Dermis microvascular lymphatic vessel endothelial cell (primary cell): Measurements from ENCODE around the gene PPARD. TPM values are rescaled to one million over a fixed set of nuclear protein-coding genes. Genes with fewer than 3 reads are reported as not detected.
A peak's percentile ranks its signal among the peaks of the same experiment; 100 is the strongest.
"Not testable (repeated sequence)": the region's sequence is repeated elsewhere in the genome, so short reads cannot be mapped to it uniquely, and the experiment has no call there.

Experiments
- DNase-seq, 2 donors: peaks; one replicate each; pipeline versions ENCODE4 v3.0.0 to v3.0.0-alpha.2; 2010; ENCODE audit warnings: low read depth in 2 of 2
- total RNA-seq: library from RNA; depleted of rRNA; stranded (reverse); fragments of >200 nt; gene quantifications from 2 replicates; pipeline ENCODE4 v1.2.1, GENCODE V29; 2014

Gene PPARD
- total RNA-seq = 4.0 and 8.9 TPM in 2 replicates

DNA sequence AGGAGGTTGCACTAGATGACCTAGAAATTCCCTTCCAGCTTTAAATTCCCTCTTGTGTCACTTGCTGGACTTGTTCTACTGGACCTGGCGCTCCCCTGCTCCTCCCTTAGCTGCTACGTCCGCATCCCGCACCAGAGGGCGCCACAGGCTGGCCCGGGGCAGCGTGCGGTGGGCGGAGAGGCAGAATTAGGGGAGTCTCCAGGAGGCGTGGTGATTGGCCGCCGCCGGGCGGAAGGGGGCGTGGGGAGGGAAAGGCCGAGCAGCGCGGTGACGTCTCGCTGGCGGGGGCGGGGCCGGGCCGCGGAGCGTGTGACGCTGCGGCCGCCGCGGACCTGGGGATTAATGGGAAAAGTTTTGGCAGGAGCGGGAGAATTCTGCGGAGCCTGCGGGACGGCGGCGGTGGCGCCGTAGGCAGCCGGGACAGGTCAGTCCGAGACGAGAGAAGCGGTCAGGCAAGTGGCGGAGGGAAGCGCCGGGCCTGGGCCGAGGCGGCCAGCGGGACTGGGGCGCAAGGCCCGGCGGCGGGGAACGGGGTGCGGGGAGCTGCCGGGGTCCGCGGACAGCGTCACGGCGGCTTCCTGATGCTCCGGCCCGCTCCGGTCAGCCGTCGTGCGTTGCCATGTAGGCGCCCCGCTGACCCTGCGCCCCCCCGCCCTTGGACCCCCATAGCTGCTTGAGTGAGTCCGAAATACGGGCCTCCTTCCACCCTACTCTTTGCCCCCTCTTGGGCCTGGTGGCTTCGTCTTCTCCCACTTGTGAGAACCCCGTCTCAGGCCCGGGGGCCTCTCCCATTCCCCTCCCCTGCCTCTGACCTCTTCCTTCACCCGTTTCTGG, at the start of gene PPARD:
Gene PPARD, plus strand, starts transcription at position 301 of the 834 bp plus-strand sequence. CDS start 68,530 bp downstream, outside the sequence.
- DNase-seq = peak; percentile 86 to 95

DNA sequence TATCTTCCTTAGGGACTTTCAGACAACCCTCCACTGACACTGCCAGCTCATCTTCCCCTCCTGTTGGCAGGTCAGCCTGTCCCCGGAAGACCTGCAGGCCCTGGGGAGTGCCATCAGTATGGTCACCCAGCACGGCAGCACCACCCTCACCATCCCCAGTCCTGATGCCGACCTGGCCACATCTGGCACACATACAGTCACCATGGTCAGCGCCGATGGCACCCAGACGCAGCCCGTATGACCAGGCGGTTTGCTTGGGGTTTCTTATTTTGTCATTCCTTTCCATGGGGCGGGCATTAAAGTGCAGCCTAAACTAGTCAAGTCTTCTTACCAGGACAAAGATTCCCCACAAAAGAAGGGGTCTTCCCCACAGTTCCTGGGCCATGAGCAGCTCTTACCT, 48.7 kb upstream of the PPARD start:
- no peak for DNase-seq

DNA sequence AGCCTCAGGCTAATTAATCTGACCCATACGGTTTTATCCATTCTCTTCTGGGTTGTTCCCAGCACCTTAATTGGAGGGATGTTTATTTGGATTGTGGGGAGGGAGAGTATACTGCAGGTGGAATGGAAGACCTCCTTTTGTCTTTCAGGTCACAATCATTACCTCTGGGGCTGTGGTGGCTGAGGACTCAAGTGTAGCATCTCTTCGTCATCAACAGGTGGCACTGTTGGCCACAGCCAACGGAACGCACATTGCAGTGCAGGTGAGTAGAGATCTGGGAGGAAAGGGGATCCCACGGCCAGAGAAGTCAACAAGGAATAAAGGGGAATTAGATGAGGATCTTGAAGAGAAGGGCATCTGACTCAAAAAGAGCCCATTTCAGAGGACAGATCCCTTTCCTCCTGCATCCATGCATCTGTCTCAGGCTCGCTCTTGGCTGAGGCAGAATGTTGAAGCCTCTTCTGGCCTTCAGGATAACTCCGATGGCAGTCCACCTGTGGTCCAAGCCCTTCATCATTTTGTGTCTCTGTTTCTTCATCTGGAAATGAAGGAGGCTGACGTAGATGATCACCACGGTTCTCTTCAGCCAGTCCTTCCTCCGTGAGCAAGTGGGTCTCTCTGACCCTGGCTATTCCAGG, 47.9 kb upstream of the PPARD start:
- peak; percentile 25 to 55 for DNase-seq

GRCh38 chr6:35295036-35295435, 47.3 kb upstream of the PPARD start:
- no peak for DNase-seq

DNA sequence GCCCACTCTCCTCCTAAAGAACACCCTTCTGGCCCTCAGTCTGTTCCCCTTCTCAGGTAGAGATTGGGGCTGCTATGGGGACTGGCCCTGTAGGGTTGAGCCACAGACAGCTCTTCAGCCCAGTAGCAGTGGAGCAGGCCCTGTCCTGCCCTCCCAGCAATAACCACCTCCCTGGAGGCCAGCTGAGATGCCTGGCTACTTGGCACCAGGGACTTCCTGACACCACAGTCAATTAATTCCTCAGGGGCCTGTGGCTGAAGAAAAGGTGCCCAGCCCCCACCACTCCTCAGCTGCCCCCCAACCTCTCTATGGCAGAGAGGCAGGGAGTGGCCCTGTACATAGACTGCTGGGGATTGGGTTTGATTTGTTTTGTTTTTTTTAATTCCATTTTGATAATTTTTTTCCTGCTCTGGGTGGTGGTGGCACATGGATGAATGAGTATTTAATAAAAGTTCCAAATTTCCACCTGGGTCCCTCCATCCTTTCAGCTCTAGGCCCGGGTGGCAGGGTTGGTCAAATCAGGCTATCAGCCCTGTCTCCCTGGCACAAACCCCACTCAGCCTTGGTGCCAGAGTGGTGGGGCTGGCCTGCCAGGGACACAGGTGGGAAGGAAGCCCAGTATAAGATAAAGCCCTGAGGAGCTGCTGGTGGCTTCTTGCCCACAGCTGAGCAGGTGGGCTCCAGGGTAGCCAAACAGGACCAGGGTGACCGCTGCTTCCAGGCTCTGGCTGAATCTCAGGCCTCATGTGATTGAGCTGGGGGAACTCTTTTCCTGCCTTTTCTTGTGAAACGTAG, 46.6 kb upstream of the PPARD start:
- no peak for DNase-seq

GRCh38 chr6:35296931-35297600, 45.3 kb upstream of the PPARD start:
- DNase-seq = no peak

DNA sequence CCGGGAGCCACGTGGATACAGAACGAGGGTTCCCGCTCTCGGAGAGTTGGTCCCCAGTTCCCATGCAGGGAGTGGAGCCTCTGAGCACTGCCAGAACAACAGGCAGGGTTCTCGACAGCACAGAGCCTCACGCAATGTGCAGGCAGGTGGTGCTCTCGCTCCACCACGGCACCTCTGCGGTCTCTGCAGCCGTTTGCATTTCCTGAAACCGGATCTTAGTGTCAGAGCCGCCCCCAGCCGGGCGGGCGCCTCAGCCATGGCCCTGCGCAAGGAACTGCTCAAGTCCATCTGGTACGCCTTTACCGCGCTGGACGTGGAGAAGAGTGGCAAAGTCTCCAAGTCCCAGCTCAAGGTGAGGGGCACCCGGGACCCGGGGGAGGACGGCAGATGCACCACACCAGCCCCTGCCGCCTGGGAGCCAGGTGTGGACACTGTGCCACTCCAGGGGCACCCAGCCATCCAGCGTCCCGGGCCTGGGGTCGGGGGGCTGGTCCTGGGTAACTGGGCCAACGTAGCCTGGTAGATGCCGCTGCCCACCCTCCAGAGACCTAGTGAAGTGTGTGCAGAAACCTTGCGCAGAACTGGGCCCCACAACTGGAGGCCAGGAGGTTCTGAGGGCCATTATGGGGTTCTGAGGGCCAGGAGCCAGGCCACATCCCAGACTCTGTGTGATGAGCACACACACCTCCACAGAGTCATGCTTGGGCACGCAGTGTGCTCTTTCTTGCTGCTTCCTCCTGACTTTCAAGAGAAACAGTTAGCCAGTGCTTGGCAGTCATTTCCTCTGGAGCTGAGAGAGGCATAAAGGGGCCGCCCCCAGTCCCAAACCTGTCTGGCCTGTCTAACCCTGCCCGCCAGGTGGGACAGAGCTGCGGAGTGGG, 44.5 kb upstream of the PPARD start, which contains the start of gene DEF6:
Gene DEF6, plus strand, starts transcription at position 218 of the 881 bp plus-strand sequence. Its CDS starts 39 bp downstream, at position 257.
- peak; percentile 60 to 88 for DNase-seq

DNA sequence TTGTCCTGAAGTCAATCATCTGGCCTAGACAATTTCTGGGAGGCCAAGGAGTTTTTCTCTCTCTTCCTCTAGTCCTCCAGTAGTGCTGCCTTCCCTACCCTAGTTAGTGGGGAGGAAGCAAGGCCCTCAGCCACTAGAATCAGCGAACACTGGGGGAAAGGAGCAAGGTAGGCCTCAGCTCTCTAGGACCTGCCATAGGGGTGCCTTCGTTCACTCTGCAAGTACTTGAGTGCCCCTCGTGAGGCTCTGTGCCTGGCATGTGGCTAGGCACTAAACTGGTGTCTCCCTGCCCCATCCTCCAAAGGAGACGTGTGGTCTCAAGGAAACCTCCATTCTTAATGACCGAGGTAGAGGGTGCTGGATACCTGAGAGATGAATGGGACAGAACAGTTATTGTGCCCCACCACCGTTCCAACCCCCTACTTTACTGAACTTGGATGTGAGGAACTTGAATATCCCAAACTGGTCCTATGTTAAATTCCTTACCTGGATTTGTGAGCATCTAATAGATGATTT, 43.7 kb upstream of the PPARD start:
- no peak for DNase-seq

GRCh38 chr6:35299674-35300073, 42.7 kb upstream of the PPARD start:
- DNase-seq = no peak

- DNase-seq = no peak
Observed at GRCh38 chr6:35300848-35301247, 41.5 kb upstream of the PPARD start.

GRCh38 chr6:35302604-35303241, 39.6 kb upstream of the PPARD start:
- DNase-seq = peak in 1 of 2 donors; percentile 14

- DNase-seq = no peak
Observed at GRCh38 chr6:35304299-35304698, 38.1 kb upstream of the PPARD start.

GRCh38 chr6:35305117-35305516, 37.2 kb upstream of the PPARD start:
- DNase-seq = no peak

GRCh38 chr6:35307138-35307537, 35.2 kb upstream of the PPARD start:
- not testable (repeated sequence) for DNase-seq

- not testable (repeated sequence) for DNase-seq
Observed at GRCh38 chr6:35308543-35308942, 33.8 kb upstream of the PPARD start.

- no peak for DNase-seq
Observed at GRCh38 chr6:35309611-35310264, 32.6 kb upstream of the PPARD start.

GRCh38 chr6:35310265-35310831, 32.0 kb upstream of the PPARD start:
- no peak for DNase-seq

DNA sequence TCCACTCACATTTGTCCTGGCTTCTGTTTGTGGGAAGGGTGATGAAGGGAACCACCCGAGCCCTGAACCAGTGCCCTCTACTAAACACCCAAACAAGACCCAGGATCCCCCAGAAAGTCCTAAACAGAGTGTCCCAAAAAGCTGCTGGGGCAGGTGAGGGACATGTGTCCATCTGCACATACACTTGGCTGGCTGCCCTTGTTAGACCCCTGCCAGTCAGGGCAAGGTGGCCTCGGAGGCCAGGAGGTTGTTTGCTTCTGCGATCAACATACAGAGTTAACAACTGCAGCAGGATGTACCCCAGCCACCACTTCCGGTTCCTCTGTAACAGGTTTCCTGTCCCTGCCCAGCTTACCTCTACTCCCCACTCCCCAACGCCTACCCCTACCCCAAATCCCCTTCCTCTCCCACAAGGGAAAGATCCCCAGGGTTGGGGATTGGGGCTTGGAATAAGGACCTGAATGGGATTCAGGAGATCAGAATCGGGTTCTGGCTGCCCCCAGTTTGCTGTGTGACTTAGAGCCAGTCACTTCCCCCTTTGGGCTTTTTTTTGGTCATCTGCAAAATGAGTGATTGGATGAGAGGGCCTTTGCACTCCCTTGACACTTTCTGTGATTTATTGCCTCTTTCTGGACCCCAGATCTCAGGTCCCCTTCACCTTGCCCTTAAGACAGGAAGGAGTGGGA, 30.8 kb upstream of the PPARD start:
- no peak for DNase-seq
